ENCODE data around the gene DCHS1. TPM values are rescaled to one million over a fixed set of nuclear protein-coding genes. Genes with fewer than 3 reads are reported as not detected.

DCHS1 gene
- total RNA-seq, 6 donors from 2014 or later, result 9.2 to 32.2 (median 12.8) TPM

DNA sequence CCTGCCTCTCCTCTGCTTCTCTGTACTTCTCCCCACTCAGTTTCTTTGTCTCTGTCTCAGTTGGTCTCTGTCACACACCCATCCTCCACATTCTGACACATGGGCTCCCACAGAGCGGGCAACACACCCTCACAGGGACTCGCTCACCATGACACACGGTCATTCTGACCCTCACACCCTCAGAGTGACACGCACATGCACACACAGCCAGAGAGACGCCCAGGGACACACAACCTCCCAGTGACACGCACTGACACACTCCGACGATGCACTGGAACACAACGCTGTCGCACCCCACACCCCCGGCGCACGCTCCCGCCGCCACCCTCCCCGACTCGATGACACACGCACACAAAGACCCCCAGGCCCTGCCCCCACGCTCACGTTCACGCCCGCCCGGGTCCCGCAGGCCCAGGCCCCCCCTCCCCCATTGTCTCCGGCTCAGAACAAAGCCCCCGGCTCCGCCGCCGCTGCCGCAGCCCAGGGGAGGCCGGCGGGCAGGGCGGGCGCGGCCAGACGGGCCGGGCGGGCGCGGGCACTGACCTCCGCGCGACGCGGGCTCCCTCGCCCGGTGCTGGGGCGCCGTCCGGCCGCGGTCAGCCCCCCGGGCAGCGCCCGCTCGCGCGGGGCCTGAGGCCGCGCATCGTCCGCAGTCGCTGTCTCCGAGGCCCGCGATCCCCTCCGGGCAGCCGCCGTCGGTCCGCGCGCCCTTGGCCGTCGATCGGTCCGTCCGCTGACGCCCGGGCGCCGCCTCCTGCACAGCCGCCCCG, 404 bp downstream of the DCHS1 start:
- peaks cover 0 to 4% (median 0%) of the 10 kb centered on the region in 4 donors for H3K27me3 ChIP-seq
- peak overlapping the region; percentile 66 to 86 (median 77) for H3K27ac ChIP-seq
- H3K4me3 ChIP-seq, result peak overlapping the region; percentile 28 to 53 (median 48)
- peaks cover 6 to 11% (median 9%) of the 10 kb centered on the region in 4 donors for H3K4me1 ChIP-seq
- no peaks in the 10 kb centered on the region for H3K36me3 ChIP-seq
- TF ChIP-seq EP300 (IDR thresholded peaks at IDR 0.05) (no peak), POLR2A (IDR thresholded peaks at IDR 0.05) (no peak), POLR2AphosphoS5 (IDR thresholded peaks at IDR 0.05) (no peak)
- TF ChIP-seq, protein P1, sequence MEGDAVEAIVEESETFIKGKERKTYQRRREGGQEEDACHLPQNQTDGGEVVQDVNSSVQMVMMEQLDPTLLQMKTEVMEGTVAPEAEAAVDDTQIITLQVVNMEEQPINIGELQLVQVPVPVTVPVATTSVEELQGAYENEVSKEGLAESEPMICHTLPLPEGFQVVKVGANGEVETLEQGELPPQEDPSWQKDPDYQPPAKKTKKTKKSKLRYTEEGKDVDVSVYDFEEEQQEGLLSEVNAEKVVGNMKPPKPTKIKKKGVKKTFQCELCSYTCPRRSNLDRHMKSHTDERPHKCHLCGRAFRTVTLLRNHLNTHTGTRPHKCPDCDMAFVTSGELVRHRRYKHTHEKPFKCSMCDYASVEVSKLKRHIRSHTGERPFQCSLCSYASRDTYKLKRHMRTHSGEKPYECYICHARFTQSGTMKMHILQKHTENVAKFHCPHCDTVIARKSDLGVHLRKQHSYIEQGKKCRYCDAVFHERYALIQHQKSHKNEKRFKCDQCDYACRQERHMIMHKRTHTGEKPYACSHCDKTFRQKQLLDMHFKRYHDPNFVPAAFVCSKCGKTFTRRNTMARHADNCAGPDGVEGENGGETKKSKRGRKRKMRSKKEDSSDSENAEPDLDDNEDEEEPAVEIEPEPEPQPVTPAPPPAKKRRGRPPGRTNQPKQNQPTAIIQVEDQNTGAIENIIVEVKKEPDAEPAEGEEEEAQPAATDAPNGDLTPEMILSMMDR (IDR thresholded peaks at IDR 0.05), result peak in 1 of 6 experiments; percentile 16
- H3K9me3 ChIP-seq, result no peaks in the 10 kb centered on the region
- ATAC-seq (ENCODE audit: low FRiP score in 2 of 2), result peak; percentile 38 to 67
- WGBS, 2 donors, result 6 to 7% methylated on average over 12 to 45 of the region's 84 CpGs
- peak in 1 of 2 donors; percentile 88 for DNase-seq

- Histone ChIP-seq H3K27me3 (peaks cover 0 to 4% (median 0%) of the 10 kb centered on the region in 4 donors), H3K36me3 (no peaks in the 10 kb centered on the region), H3K4me1 (peaks cover 6 to 11% (median 9%) of the 10 kb centered on the region in 4 donors), H3K9me3 (no peaks in the 10 kb centered on the region), H3K4me3 (peak overlapping the region in 3 of 4 donors; percentile 47 to 53 (median 50)), H3K27ac (peak overlapping the region; percentile 59 to 86 (median 68))
- DNase-seq, result peak in 1 of 2 donors; percentile 19
- TF ChIP-seq EP300 (IDR thresholded peaks at IDR 0.05), result no peak
- no peak for TF ChIP-seq POLR2AphosphoS5 (IDR thresholded peaks at IDR 0.05)
- no peak for TF ChIP-seq POLR2A (IDR thresholded peaks at IDR 0.05)
- TF ChIP-seq, protein P1 (IDR thresholded peaks at IDR 0.05), result no peak
- peak in 1 of 2 donors; percentile 34 for ATAC-seq (ENCODE audit: low FRiP score in 2 of 2)
- WGBS, 2 donors, result 50 to 55% methylated on average over 9 of the region's 9 CpGs
Observed at GRCh38 chr11:6654281-6655019, 1.2 kb downstream of the DCHS1 start.

DNA sequence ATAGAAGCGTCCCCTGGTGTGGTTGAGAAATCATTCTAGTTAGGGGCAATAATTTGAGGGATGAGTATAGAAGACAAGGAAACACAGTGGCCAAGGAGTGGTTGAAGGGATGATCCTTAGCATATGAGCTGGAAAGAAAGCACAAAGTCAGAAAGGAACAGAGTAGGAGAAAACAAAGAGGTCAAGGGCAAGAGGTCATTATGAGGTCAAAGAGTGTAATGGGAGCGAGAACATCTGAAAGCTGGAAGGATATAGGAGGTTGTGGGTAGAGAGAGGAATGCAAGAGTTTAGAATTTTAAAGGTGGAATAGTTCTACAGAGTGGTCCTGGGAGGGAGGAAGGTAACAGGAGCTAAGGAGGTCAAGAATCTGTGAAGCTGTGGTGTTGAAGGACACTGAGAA, 2.0 kb downstream of the DCHS1 start:
- Histone ChIP-seq H3K4me1 (peaks cover 9 to 11% (median 10%) of the 10 kb centered on the region in 4 donors), H3K27me3 (peaks cover 0 to 4% (median 0%) of the 10 kb centered on the region in 4 donors), H3K36me3 (no peaks in the 10 kb centered on the region), H3K4me3 (no peak overlapping the region), H3K9me3 (no peaks in the 10 kb centered on the region), H3K27ac (peak overlapping the region in 1 of 4 donors; percentile 32)
- ATAC-seq (ENCODE audit: low FRiP score in 2 of 2) (no peak), DNase-seq (no peak)
- WGBS, 2 donors, result 88 to 91% methylated on average over 2 of the region's 2 CpGs
- TF ChIP-seq POLR2A (IDR thresholded peaks at IDR 0.05), result no peak
- no peak for TF ChIP-seq POLR2AphosphoS5 (IDR thresholded peaks at IDR 0.05)
- TF ChIP-seq, protein P1 (IDR thresholded peaks at IDR 0.05), result no peak
- TF ChIP-seq EP300 (IDR thresholded peaks at IDR 0.05), result no peak

DNA sequence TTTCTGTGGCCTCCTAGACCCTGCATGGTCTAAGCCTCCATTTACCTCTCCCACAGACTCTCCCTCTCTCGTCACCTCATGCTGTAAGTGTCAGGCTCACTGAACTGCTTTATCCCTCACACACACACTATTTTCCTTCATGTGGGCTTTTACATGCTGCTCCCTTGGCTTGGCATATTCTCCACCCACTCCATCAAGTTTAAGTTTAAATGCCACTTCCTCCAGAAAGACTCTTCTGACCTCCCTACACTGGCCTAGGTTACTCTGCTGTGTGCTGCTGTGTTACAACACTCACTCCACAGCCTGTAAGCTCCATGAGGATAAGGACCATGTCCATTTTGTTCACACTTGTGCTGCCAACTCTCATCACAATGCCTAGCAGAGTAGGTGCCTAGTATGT, 2.5 kb downstream of the DCHS1 start:
- no peak for ATAC-seq (ENCODE audit: low FRiP score in 2 of 2)
- DNase-seq, result no peak
- no peaks in the 10 kb centered on the region for H3K36me3 ChIP-seq
- H3K27me3 ChIP-seq, result peaks cover 0 to 4% (median 0%) of the 10 kb centered on the region in 4 donors
- no peak overlapping the region for H3K4me3 ChIP-seq
- TF ChIP-seq, protein P1 (IDR thresholded peaks at IDR 0.05), result no peak
- TF ChIP-seq POLR2AphosphoS5 (IDR thresholded peaks at IDR 0.05) (no peak), EP300 (IDR thresholded peaks at IDR 0.05) (no peak), POLR2A (IDR thresholded peaks at IDR 0.05) (no peak)
- peak overlapping the region in 1 of 4 donors; percentile 12 for H3K27ac ChIP-seq
- H3K9me3 ChIP-seq, result no peaks in the 10 kb centered on the region
- peaks cover 9 to 16% (median 14%) of the 10 kb centered on the region in 4 donors for H3K4me1 ChIP-seq
- WGBS, 2 donors, result 76 to 94% methylated on average over 1 of the region's 1 CpG

Measured in upper lobe of left lung (tissue), 6 donors.